Fibroblast of skin of right biceps (primary cell): ENCODE results near the gene RRAGC.
"Not testable (repeated sequence)": the region's sequence is repeated elsewhere in the genome, so short reads cannot be mapped to it uniquely, and the experiment has no call there.

Source experiments
- DNase-seq: peaks from one replicate; pipeline ENCODE4 v3.0.0-alpha.2; 2013

Gene RRAGC

GRCh38 chr1:38817267-38818174 is 42.1 kb downstream of the RRAGC start:
- no peak for DNase-seq

DNA sequence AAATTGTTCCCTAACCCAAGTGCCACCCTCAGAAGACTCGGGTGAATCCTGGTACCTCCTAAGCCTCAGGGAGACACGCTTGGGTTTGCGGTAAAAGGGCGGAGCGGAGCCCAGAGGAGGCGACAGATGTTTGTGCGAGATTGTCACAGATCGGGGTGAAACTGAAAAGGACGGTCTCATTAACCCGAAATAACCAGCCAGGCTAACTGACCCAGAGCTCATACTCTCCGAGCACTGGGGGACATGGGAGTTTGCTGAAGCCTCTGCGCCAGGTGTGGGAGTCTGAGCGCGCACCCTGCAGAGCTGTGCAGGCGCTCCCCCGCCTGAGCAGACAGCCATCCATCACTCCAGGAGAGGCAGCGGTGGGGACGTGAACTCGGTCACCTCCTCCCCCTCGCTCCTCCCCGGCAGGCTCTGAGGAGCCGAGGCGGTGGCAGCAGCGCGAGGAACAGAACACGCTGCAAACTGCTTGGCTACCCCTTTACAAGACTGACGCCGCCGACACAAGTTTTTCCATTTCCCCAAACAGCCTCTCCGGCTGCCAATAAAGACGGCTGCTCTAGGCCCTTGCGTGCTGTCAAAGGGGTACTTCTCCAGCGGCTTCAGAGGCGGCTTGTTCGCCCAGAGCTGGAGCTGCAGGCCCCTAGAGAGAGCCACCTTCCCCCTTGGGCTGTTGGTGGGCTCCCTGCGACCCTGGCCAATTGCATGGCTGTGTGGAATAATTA is 43.5 kb downstream of the RRAGC start:
- DNase-seq: no peak

GRCh38 chr1:38814984-38815464 is 44.5 kb downstream of the RRAGC start:
- DNase-seq: no peak

- no peak for DNase-seq
These were observed 45.1 kb downstream of the RRAGC start for GRCh38 chr1:38814444-38814983.

GRCh38 chr1:38812981-38813380 is 46.6 kb downstream of the RRAGC start:
- DNase-seq: no peak

GRCh38 chr1:38811466-38811865 is 48.1 kb downstream of the RRAGC start:
- DNase-seq: not testable (repeated sequence)

DNA sequence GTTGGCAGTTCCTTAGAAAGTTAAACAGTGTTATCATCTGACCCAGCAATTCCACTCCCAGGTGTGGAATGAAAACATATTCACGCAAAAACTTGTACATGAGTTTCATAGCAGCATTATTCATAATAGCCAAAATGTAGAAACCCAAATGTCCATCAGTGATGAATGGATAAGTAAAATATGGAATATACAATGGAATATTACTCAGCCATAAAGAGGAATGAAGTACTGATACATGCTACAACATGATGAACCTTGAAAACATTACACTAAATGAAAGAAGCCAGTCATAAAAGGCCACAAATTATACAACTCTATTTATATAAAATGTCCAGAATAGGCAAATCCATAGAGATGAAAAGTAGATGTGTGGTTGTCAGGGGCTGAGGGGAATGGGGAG is 53.5 kb downstream of the RRAGC start:
- no peak for DNase-seq

DNA sequence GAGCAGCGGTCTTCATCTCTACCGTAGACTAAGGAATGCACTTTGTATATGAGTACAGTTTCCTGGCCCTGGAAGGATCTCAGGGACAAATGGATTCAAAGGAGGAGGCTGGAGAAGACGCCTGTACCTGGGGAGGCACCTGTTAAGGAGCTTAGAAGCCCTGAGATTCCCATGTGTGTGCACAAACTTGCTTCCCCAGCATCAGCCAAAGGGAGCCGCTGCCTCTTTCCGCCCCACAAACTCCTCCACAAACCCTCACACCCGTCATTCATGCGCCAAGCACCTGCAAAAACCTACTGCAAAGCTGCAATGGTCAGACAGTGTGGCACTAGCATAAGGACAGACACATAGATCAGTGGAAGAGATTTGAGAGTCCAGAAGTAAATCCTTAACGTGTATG is 54.5 kb downstream of the RRAGC start:
- DNase-seq: no peak

- peak; percentile 9 for DNase-seq
These were observed 55.3 kb downstream of the RRAGC start for GRCh38 chr1:38804062-38804886.

DNA sequence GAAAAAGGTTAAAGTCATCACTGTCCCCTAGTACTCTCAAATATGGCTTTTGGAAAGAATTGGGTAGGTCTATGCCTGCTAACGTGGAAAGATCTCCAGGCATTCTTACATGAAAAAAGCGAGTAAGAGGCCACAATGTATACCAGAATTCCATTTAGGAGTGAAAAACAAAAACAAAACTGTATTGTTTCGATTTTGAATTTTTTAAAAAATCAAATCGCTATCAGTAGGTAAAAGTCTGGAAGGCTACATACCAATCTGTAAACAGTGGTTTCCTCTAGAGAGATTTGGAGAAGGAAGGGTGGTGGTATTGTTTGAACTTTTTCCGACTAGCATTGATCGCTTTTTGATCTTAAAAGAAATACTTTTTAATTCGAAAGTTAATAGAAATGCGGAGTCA is 55.9 kb downstream of the RRAGC start:
- DNase-seq: no peak

- DNase-seq: no peak
These were observed 58.6 kb downstream of the RRAGC start for GRCh38 chr1:38800720-38801671.

GRCh38 chr1:38793299-38793698 is 66.3 kb downstream of the RRAGC start:
- DNase-seq: no peak

DNA sequence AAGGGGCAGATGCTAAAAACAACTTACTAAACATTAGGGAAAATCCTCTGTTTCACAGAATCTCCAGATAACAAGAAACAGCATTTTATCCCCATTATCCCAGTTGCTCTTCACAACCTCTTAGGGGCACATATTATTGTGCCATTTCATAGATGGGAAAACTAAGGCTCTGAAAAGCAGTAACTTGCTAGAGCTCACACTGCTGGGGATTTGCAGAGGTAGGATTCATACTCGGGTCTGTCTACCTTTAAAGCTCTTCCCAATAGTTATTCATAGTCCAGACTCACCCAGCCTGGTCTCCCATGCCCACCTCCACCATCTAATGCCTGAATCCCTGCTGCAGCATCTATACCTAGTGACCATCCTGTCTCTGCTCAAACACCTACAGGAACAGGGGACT is 67.7 kb downstream of the RRAGC start:
- no peak for DNase-seq

DNA sequence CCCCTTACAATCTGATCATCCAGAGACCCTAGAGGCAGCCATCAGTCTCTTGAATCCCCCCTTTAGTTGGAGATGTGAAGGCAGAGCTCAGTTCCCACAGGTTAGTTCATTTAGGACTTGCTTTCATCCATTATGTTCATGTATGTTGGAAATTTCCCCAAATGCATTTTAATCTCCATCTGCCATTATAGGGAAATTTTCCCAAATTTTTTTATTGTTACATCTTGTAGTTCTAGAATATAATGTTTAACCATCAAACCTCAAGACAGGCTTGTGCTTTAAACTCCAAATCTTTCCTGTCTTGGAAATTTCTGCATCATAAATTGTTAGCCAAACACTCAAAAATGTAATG is 68.4 kb downstream of the RRAGC start:
- DNase-seq: no peak

DNA sequence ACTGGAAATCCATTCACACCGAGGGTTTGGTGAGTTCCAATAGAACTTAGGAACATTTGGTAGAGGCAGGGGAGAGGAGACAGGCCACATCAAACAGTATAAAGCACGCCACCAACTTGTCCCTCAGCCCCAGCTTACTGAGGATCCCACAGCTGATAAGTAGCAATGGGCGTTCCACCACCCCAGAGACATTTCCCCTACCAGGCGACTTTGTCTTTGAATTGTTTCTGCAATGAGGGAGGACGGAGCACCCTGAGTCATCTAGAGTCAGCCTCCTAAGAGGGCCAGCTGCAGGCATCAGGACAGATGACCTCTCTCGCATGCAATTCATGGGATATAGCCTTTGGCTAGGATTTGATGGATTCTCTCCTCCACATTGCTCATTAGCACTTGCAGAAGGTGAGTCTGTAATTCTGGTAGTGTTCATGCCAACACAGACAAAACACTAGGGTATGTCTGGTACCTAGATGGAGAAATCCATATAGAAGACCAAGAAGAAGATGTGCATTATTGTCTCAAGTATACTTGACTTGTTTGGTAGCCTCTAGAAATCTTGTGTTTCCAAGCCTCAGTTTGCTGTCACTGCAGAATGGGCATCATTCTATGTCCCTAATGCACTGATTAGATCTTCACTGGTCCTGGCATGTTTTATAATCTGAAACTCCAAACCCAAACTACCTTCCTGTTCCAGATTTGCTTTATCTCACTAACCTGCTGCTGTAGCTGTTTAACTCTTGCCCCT is 69.0 kb downstream of the RRAGC start:
- DNase-seq: no peak

DNA sequence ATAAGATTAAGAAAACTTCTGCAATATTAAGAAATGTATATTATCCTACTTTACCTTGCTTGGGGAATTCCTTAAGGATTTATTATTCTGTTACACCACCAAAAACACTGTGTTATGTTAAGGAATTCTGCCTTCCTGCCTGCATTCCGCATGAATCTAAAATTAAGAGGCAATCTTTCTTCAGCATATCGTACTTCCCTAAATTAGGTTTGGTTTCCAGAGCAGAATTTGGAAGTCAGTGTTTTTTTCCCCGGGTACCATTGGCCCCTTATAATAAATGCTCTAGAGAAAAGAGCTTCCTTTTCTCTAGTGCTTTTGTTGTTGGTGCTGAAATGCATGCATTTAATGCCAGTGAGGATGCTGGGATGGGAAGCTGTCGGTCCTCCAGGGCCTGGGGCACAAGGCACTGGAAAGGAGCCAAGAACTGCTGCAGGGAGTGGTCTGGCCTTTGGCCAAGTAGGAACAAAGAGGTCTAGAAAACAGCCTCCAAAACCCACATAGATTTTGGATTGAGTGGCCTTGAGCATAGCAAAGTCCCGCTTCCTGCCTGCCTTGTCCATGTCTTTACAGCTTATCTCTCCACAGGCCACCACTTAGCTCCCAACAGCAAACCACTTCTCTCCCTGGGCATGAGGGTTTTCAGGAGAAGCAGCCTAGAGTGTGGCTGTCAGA is 69.9 kb downstream of the RRAGC start:
- no peak for DNase-seq

DNA sequence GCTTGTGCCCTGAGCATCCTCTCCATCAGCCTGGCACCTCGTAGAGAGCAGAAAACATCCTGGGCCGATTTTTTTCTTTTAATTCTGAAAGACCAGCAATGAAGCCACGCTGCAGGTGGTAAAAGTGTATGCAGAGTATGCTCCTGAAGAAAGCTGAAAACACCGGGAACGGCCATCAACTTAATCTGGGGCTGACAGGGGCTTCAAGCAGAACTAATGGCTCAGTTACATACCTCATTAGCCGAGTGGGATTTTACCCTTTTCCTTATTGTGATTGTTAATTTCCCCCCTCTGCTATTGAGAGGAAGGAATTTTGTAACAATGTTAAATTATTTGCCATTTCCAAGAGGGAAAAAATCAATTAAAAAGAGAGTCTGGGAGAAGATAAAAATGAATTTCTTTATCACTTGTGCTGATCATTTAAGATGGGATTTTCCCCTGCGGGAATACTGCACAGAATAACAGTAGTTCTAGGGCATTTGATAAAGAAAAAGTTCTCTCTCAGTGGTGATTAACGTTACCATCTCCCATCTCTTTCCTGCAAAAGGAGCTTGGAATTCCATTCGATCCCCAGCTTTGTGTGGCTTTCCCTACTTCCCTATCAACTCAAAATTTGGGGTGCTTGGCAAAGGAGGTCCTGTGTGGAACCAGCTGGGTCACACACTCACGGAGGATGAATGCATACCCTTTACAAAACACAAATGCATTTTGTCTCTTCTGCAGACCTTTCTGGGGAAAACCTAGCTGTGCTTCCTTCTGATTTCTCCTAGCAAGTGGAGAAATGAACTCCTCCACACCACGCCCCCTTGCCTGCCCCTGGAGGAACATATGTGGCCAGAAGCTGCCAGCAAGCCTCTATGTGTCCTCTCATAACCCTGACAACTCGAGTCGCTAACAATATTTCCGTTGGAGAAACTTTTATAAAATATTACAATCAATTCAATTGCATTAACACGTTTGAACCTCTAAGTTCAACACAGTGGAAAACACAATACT is 70.9 kb downstream of the RRAGC start:
- no peak for DNase-seq
